Fibroblast of skin of right biceps (primary cell): ENCODE measurements around the gene MRPL10.
A peak's percentile ranks its signal among the peaks of the same experiment; 100 is the strongest.

Experiments
- DNase-seq: peaks from one replicate; pipeline ENCODE4 v3.0.0-alpha.2; 2013

Gene MRPL10

GRCh38 chr17:47857551-47858455 lies 26.5 kb upstream of the MRPL10 start:
- DNase-seq: no peak

- DNase-seq: no peak
Observed at GRCh38 chr17:47856830-47857229, 25.5 kb upstream of the MRPL10 start.

GRCh38 chr17:47855737-47856136 lies 24.4 kb upstream of the MRPL10 start:
- DNase-seq: no peak

- DNase-seq: no peak
Observed at GRCh38 chr17:47853616-47854015, 22.3 kb upstream of the MRPL10 start.

- no peak for DNase-seq
Observed at GRCh38 chr17:47852113-47852949, 21.0 kb upstream of the MRPL10 start.

- no peak for DNase-seq
Observed at GRCh38 chr17:47851764-47852112, 20.4 kb upstream of the MRPL10 start.

GRCh38 chr17:47850692-47851573 lies 19.6 kb upstream of the MRPL10 start, which contains the start of gene SP6:
SP6 (minus strand) TSS chr17:47851163; CDS start chr17:47848429, 2,734 bp downstream.
- DNase-seq: peak; percentile 59

- DNase-seq: no peak
Observed at GRCh38 chr17:47850373-47850691, 19.0 kb upstream of the MRPL10 start.

- DNase-seq: no peak
Observed at GRCh38 chr17:47848198-47848513, 16.8 kb upstream of the MRPL10 start.

GRCh38 chr17:47847341-47848197 lies 16.2 kb upstream of the MRPL10 start:
- DNase-seq: no peak

- DNase-seq: no peak
Observed at GRCh38 chr17:47846716-47847340, 15.5 kb upstream of the MRPL10 start.

GRCh38 chr17:47845716-47846075 lies 14.4 kb upstream of the MRPL10 start:
- DNase-seq: no peak

- no peak for DNase-seq
Observed at GRCh38 chr17:47844814-47845715, 13.7 kb upstream of the MRPL10 start.

GRCh38 chr17:47844227-47844626 lies 12.9 kb upstream of the MRPL10 start:
- DNase-seq: peak; percentile 36

GRCh38 chr17:47843391-47843730 lies 12.0 kb upstream of the MRPL10 start:
- no peak for DNase-seq

GRCh38 chr17:47841488-47842291 lies 10.3 kb upstream of the MRPL10 start:
- no peak for DNase-seq

GRCh38 chr17:47840742-47841487 lies 9.6 kb upstream of the MRPL10 start, which contains the start of gene SCRN2:
SCRN2 (minus strand) TSS chr17:47841273; CDS start chr17:47840843, 430 bp downstream.
- DNase-seq: peak; percentile 77

- no peak for DNase-seq
Observed at GRCh38 chr17:47840001-47840741, 8.8 kb upstream of the MRPL10 start.
